NCI-H524 treated with DMSO at 0.1 percent for 48 hours (cell line): ENCODE measurements around the gene SMIM24.
"Not testable (repeated sequence)": the region's sequence is repeated elsewhere in the genome, so short reads cannot be mapped to it uniquely, and the experiment has no call there.

Experiments used
- DNase-seq: peaks from one replicate; lab custom pipeline; 2025; lab: John Stamatoyannopoulos, UW

The SMIM24 gene

GRCh38 chr19:3433313-3433712 lies 47.0 kb downstream of the SMIM24 start:
- no peak for DNase-seq

- DNase-seq: no peak
Measured at GRCh38 chr19:3431760-3432397, 48.4 kb downstream of the SMIM24 start.

- DNase-seq: not testable (repeated sequence)
Measured at GRCh38 chr19:3430366-3430680, 50.0 kb downstream of the SMIM24 start.

- no peak for DNase-seq
Measured at GRCh38 chr19:3426433-3426832, 53.9 kb downstream of the SMIM24 start.
